PFSK-1 (cell line): ENCODE results near the gene DZIP3.

ENCODE experiments used
- FOXP2 ChIP-seq: optimal IDR thresholded peaks from 2 replicates; pipeline ENCODE3; 2011; ENCODE audit warnings: borderline replicate concordance, control low read depth, inconsistent platforms; ENCODE audit not compliant: insufficient read depth; ENCODE audit errors: extremely low read length, extremely low read depth
- POLR2AphosphoS5 ChIP-seq: IDR thresholded peaks from 2 replicates; pipeline ENCODE4 v1.6.1; 2012; ENCODE audit warnings: low read depth, mild to moderate bottlenecking, control low read depth, low read length, moderate library complexity
- SIN3A ChIP-seq: IDR thresholded peaks from 2 replicates; pipeline ENCODE4 v1.6.1; 2012; ENCODE audit warnings: mild to moderate bottlenecking, low read length, moderate library complexity, borderline replicate concordance; ENCODE audit not compliant: insufficient read depth
- TAF1 ChIP-seq: IDR thresholded peaks from 2 replicates; pipeline ENCODE4 v1.6.1; 2012; ENCODE audit warnings: low read length, control low read depth, borderline replicate concordance; ENCODE audit not compliant: insufficient read depth
- TF ChIP-seq, protein P1 (sequence below), 2 experiments: IDR thresholded peaks; 2 replicates each; pipeline versions ENCODE4 v1.6.1 to v1.8.0; 2011 to 2012; ENCODE audit warnings: low read depth in 2 of 2, low read length in 2 of 2, control low read depth in 1 of 2, inconsistent platforms in 1 of 2, mild to moderate bottlenecking in 1 of 2, moderate library complexity in 1 of 2; ENCODE audit not compliant: insufficient read depth in 1 of 2

The DZIP3 gene

DNA sequence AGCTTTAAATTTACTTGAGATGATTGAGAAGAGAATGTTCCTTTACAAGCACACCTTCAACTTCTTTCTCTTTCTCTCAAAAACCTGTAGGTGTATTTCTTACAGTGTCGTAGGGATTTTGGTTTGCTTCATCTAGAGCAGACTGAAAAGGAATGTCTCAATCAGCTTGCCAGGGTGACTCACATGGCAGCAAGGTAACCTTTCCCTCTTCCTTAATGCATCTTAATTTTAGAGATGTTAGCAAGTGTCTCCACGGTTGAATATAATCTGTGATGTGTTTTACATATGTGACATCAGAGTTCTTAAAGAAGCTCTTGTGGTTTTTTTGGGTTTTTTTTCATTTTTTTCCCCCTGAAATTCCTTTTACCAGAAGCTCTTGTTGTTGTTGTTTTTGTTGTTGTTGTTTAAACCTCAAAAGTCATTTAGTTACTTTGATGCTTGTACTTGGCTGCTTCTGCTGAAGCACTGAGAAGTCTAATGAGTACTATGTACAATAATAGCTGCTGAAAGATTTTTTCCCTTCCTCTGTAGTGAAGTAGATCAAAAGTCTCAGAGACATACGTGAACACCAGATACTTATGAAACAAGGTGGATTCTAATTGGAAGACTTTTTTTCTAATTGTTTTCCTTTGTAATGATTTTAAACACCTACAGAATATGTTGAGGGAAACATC, 84.6 kb downstream of the DZIP3 start:
- TF ChIP-seq SIN3A = no peak
- no peak for TF ChIP-seq TAF1
- no peak for TF ChIP-seq FOXP2
- no peak for TF ChIP-seq POLR2AphosphoS5
- TF ChIP-seq, protein P1, sequence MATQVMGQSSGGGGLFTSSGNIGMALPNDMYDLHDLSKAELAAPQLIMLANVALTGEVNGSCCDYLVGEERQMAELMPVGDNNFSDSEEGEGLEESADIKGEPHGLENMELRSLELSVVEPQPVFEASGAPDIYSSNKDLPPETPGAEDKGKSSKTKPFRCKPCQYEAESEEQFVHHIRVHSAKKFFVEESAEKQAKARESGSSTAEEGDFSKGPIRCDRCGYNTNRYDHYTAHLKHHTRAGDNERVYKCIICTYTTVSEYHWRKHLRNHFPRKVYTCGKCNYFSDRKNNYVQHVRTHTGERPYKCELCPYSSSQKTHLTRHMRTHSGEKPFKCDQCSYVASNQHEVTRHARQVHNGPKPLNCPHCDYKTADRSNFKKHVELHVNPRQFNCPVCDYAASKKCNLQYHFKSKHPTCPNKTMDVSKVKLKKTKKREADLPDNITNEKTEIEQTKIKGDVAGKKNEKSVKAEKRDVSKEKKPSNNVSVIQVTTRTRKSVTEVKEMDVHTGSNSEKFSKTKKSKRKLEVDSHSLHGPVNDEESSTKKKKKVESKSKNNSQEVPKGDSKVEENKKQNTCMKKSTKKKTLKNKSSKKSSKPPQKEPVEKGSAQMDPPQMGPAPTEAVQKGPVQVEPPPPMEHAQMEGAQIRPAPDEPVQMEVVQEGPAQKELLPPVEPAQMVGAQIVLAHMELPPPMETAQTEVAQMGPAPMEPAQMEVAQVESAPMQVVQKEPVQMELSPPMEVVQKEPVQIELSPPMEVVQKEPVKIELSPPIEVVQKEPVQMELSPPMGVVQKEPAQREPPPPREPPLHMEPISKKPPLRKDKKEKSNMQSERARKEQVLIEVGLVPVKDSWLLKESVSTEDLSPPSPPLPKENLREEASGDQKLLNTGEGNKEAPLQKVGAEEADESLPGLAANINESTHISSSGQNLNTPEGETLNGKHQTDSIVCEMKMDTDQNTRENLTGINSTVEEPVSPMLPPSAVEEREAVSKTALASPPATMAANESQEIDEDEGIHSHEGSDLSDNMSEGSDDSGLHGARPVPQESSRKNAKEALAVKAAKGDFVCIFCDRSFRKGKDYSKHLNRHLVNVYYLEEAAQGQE (IDR thresholded peaks at IDR 0.05; ENCODE audit: insufficient read depth in 1 of 2, low read depth in 2 of 2, low read length in 2 of 2) = no peak

DNA sequence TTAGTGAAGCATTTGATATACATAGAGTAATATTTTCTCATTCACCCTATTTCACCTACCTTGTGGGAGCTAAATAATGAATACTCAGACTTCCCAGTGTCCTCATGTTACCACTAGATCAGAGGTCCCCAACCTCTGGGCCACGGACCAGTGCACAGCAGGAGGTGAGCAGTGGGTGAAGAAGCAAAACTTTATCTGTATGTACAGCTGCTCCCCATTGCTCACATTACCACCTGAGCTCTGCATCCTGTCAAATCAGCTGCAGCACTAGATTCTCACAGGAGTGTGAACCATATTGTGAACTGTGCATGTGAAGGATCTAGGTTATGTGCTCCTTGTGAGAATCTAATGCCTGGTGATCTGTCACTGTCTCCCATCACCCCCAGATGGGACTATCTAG, 88.3 kb downstream of the DZIP3 start:
- TF ChIP-seq SIN3A (no peak), POLR2AphosphoS5 (no peak), TAF1 (no peak), FOXP2 (no peak)
- TF ChIP-seq, protein P1 (IDR thresholded peaks at IDR 0.05; ENCODE audit: insufficient read depth in 1 of 2, low read depth in 2 of 2, low read length in 2 of 2) = no peak

DNA sequence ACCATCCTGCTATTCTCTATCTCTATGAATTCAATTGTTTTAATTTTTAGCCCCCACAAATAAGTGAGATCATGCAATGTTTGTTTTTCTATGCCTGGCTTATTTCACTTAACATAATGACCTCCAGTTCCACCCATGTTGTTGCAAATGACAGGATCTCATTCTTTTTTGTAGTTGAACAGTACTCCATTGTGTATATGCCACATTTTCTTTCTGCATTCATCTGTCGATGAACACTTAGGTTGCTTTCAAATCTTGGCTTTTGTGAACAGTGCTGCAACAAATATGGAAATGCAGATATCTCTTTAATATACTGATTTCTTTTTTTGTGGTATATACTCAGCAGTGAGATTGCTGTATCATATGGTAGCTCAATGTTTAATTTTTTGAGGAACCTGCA, 108.9 kb downstream of the DZIP3 start:
- TF ChIP-seq SIN3A (no peak), TAF1 (no peak), POLR2AphosphoS5 (no peak), FOXP2 (no peak)
- TF ChIP-seq, protein P1 (IDR thresholded peaks at IDR 0.05; ENCODE audit: insufficient read depth in 1 of 2, low read depth in 2 of 2, low read length in 2 of 2) = no peak

DNA sequence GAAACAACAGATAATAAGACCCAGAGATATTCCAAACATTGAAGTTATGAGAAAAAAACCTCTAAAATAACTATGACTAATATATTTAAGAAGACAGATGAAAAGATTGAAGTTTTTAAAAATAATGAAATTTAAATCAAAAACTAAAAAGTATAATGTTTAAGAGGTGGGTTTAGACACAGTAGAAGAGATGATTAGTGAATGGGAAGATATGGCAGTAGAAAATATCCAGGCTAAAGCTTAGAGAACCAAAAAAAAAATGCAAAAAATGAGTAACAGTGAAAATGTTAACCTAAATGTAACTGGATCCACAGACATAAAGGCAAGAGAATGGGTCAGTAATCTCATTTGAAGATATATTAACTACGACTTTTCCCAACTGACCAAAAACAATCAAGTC, 115.5 kb downstream of the DZIP3 start:
- TF ChIP-seq, protein P1 (IDR thresholded peaks at IDR 0.05; ENCODE audit: insufficient read depth in 1 of 2, low read depth in 2 of 2, low read length in 2 of 2) = no peak
- TF ChIP-seq SIN3A (no peak), FOXP2 (no peak), TAF1 (no peak), POLR2AphosphoS5 (no peak)

DNA sequence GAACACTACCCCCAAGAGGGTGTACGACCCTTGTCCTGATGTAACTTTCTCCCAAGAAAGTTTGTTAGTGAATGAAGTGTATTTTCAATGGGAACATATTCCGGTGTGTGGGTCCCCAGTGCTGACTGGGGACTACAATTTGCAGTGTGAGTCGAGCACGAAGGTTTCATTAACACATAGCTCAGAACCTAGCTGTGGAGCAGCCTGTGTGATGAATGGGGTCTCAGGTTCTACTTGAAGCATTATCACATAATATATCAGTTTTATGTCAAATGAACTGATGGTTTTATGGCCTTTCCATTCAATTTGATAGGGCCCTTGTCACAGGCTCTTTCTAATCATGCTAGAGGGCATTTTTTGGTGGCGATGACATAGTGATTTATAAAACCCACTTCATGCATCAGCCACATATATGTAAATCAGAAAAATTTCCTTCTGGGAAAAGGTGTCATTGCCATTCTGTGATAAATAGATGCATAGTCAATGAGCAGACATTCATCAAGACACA, 123.5 kb downstream of the DZIP3 start:
- TF ChIP-seq TAF1 = no peak
- TF ChIP-seq, protein P1 (IDR thresholded peaks at IDR 0.05; ENCODE audit: insufficient read depth in 1 of 2, low read depth in 2 of 2, low read length in 2 of 2) = no peak
- TF ChIP-seq POLR2AphosphoS5 = no peak
- no peak for TF ChIP-seq FOXP2
- no peak for TF ChIP-seq SIN3A
